Epithelial cell of proximal tubule (primary cell): ENCODE results near the gene MYO1D. TPM values are rescaled to one million over a fixed set of nuclear protein-coding genes. Genes with fewer than 3 reads are reported as not detected.
A peak's percentile ranks its signal among the peaks of the same experiment; 100 is the strongest.

ENCODE experiments used
- DNase-seq: peaks from one replicate; pipeline ENCODE4 v3.0.0-alpha.2; 2011; ENCODE audit warnings: low read depth
- H3K4me3 ChIP-seq: 2 replicates; pipeline ENCODE4 v1.5.1; 2011; ENCODE audit warnings: low read depth, mild to moderate bottlenecking, low read length
- CTCF ChIP-seq: conservative IDR thresholded peaks from 2 replicates; pipeline ENCODE4 v1.5.1; 2012; ENCODE audit warnings: low read depth, mild to moderate bottlenecking, low read length
- total RNA-seq: library from RNA; depleted of rRNA; stranded (reverse); fragments of >200 nt; gene quantifications from 2 replicates; pipeline ENCODE4 v1.2.3, GENCODE V29; 2015

Gene MYO1D
- total RNA-seq, 1 donor from 2014 or later, result 54.4 TPM

- no peak for DNase-seq
Measured at GRCh38 chr17:32445971-32446370, 431.0 kb downstream of the MYO1D start.

GRCh38 chr17:32445497-32445896 lies 431.4 kb downstream of the MYO1D start:
- no peak for DNase-seq
- peak overlapping the region; percentile 97 for H3K4me3 ChIP-seq
- TF ChIP-seq CTCF, result no peak

More at GRCh38 chr17:32445971-32446370, 431.0 kb downstream of the MYO1D start:
- no peak for TF ChIP-seq CTCF
- H3K4me3 ChIP-seq, result peak overlapping the region; percentile 97

- TF ChIP-seq CTCF, result peak; percentile 15
- H3K4me3 ChIP-seq, result peak overlapping the region; percentile 97
- no peak for DNase-seq
Measured at GRCh38 chr17:32445074-32445415, 431.9 kb downstream of the MYO1D start.

GRCh38 chr17:32444301-32445073 lies 432.4 kb downstream of the MYO1D start, which contains the start of gene PSMD11:
Gene PSMD11 (plus strand): TSS chr17:32444510. CDS start chr17:32444524, 14 bp downstream.
- no peak for DNase-seq
- peak within 1 kb of the TSS; percentile 97 for H3K4me3 ChIP-seq
- peak; percentile 76 for TF ChIP-seq CTCF

- H3K4me3 ChIP-seq, result peak overlapping the region; percentile 97
- no peak for TF ChIP-seq CTCF
Measured at GRCh38 chr17:32443827-32444300, 433.1 kb downstream of the MYO1D start.

More at GRCh38 chr17:32443827-32444300, 433.1 kb downstream of the MYO1D start:
- no peak for DNase-seq

Other genes starting within 250 kb of the MYO1D start
- gene TMEM98, start 51.0 kb upstream of the MYO1D start, total RNA-seq, result 139 and 180 TPM in 2 replicates
- gene SPACA3, start 114.7 kb upstream of the MYO1D start, total RNA-seq, result not detected in 2 replicates